DMS53 (cell line): ENCODE data around the gene HTRA3.

Experiments used
- DNase-seq: peaks from one replicate; lab custom pipeline; 2025; lab: John Stamatoyannopoulos, UW

Gene HTRA3

GRCh38 chr4:8267077-8267476 lies 2.5 kb upstream of the HTRA3 start:
- DNase-seq, result peak; percentile 89

GRCh38 chr4:8268211-8268610 lies 1.3 kb upstream of the HTRA3 start:
- DNase-seq, result no peak

DNA sequence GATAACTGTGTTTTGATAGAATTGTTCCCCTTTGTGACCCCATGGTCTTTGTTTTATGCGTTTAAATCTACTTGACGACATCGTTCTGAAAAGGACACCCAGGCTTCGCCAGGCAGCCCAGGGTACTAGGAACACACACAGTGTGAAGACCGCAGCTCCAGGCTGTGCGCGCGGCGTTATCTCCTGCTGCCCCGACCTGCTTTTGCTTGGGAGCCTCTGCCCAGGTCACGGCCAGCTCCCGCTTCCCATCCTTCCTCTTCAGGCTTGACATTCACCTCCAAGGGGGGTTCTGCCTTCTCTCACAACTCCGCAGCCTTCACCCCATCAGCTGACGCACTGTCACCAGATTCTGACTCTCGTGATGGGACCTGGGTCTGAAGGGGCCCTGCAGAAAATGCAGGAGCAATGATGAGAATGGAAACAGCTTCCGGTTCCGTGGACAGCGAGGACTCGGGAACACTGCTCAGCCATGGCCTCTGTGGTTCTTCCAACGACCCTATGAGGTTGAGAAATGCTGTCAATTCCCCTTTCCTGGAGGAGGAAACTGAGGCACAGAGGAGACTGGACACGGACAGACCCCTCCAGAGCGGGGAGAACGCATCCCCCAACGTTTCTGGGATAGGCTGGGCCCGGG lies 536 bp upstream of the HTRA3 start:
- DNase-seq, result no peak

- DNase-seq, result no peak
These were observed 841 bp downstream of the HTRA3 start for GRCh38 chr4:8270418-8270771.

DNA sequence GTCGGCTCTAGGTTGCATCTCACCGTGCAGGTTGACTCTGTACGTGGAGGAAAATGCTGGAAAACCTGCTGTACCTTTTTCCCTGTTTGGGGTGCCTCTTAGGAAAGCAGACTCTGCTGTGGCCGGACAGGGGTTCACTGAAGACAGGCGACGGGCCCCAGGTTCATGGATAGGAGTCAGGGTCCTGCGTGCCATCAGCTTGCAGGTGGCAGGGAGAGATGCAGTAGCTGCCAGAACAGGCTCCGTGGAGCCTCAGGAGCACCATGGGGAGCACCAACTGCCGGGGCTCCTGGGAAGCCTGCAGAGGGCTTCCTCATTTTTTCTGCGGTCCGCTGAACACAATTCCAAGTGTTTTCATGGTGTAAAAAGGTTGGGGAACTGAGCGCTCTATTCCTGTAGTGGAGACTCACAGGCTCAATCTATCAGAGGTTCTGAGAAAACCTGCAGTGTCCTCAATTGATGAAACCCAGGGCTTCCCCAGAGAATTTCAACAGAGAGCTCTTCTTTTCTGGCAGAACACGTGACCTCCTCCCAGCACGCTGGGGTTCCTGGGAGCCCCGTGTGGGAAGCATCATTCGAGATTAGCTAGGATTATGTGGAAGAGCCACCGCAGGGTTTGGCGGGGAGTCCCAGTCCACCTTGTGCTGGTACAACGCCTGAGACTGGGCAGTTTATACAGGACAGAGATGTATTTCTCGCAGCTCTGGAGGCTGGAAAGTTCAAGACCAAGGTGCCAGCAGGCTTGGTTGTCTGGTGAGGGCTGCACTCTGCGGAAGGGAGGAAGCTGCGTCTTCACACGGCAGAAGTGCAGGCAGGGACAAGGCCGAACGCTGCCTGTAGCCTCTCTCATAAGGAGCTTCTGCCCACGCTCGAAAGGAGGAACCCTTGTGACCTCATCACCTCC lies 1.6 kb downstream of the HTRA3 start:
- DNase-seq, result no peak

- DNase-seq, result no peak
These were observed 2.3 kb downstream of the HTRA3 start for GRCh38 chr4:8271821-8272220.

- DNase-seq, result peak; percentile 50
These were observed 3.2 kb downstream of the HTRA3 start for GRCh38 chr4:8272472-8273428.

- no peak for DNase-seq
These were observed 3.9 kb downstream of the HTRA3 start for GRCh38 chr4:8273450-8273849.

GRCh38 chr4:8274066-8274652 lies 4.6 kb downstream of the HTRA3 start:
- DNase-seq, result no peak

DNA sequence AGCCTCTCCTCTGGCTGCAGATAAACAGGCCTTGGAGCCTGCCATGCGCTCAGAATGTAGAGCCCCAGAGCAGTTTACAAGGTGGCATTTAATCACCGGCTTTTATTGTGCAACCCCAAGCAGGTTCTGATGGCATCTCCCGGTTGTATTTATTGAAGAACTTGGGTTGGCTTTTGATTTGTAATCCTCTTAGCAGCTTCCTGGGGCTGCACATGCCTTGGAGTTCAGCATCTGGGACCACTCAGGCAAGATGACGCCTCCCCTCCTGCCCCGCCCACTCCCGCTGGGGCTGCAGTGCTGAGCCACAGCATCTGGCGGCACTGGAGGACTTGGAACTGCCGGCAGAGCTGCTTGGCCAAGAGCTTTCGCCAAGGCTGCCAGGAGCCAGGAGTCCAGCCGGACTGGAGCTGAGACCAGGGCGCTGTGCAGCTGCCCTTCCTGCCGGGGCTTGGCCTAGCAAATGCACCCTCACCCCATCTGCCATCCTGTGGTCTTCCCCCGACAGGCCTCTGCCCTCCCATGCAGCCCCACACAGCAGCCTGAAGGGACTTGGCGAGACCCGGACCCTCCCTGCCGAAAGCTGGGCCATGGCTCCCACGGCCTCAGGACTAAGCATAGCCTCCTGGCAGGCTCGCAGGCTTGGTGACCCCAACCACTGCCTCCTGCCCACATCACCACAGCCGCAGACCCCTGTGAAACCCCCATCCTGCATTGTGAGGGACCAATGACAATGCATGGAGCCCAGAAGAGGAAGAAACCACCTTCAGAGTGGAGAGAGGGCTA lies 5.4 kb downstream of the HTRA3 start:
- peak; percentile 51 for DNase-seq

- DNase-seq, result no peak
These were observed 6.0 kb downstream of the HTRA3 start for GRCh38 chr4:8275548-8275910.

GRCh38 chr4:8276358-8277240 lies 7.0 kb downstream of the HTRA3 start:
- DNase-seq, result no peak

GRCh38 chr4:8277356-8278008 lies 7.9 kb downstream of the HTRA3 start:
- no peak for DNase-seq

DNA sequence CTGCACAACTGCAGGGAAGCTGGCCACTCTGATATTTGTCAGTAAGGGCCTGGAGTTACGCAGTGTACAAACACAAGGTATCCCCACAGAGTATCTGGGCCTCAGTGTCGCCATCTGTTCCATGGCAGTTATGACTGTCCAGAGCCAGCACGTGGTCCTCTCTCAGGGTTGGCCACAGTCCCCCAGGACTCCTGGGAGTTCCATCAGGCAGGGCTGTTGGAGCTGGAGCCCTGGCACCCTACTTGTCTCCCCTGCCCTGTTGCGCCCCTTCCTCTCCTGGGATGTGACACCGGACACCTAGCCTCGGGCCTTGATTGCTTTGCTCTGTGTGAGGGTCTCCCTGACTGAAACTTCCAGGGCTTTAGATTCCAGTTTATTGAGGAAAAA lies 8.4 kb downstream of the HTRA3 start:
- DNase-seq, result no peak

GRCh38 chr4:8278421-8279287 lies 9.1 kb downstream of the HTRA3 start:
- DNase-seq, result no peak

GRCh38 chr4:8279321-8280157 lies 10.0 kb downstream of the HTRA3 start:
- no peak for DNase-seq

DNA sequence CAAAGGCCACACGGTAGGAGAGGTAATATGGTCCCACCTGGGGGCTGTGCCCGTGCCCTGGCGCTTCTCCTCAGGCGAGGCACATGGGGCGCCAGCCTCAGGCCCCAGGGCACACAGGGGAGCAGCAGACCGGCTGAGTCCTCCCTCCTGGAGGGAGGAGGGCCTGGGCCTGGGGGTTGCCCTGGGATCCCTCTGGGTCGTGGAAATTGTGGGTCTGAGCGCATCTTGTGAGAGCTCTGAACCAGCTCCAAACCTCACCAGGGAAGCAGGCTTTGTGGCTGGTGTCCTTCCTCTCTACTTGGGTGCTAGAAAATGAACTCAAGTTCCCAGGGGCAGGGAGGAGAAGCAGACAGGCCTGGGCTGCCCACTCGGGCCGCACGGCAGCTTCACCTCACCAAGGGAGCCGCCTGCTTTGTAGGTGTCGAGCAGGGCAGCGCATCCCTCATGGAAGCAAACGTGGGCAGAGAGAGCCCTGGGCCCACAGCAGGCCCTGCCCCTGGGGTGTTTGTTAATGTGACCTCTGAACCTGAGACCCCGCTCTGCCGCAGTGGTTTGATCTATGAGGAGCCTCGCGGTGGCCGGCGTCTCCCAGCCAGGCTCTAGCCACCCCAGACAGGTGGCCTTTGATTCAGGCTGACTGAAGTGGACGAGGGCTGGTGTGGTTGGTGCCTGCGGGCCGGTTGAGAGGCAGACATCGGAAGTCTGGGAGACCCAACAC lies 10.8 kb downstream of the HTRA3 start:
- no peak for DNase-seq
